GM19395 (cell line): Measurements from ENCODE around the gene KCNH2.

ENCODE experiments used
- ATAC-seq: cut with Tn5 transposase; IDR thresholded peaks from one replicate; pipeline ENCODE4 v1.9.1; 2021; ENCODE audit warnings: mild to moderate bottlenecking, moderate library complexity; ENCODE audit not compliant: unreplicated experiment

KCNH2 gene

GRCh38 chr7:150996376-150997074, 18.4 kb upstream of the KCNH2 start:
- ATAC-seq: no peak

GRCh38 chr7:150994838-150995510, 16.9 kb upstream of the KCNH2 start:
- no peak for ATAC-seq

GRCh38 chr7:150994141-150994837, 16.2 kb upstream of the KCNH2 start:
- ATAC-seq: no peak

- ATAC-seq: no peak
Measured at GRCh38 chr7:150993511-150993910, 15.4 kb upstream of the KCNH2 start.

- ATAC-seq: no peak
Measured at GRCh38 chr7:150992833-150993302, 14.7 kb upstream of the KCNH2 start.

- no peak for ATAC-seq
Measured at GRCh38 chr7:150992051-150992640, 14.0 kb upstream of the KCNH2 start.

- no peak for ATAC-seq
Measured at GRCh38 chr7:150990416-150991186, 12.5 kb upstream of the KCNH2 start, which contains the start of gene NOS3. Gene NOS3 (plus strand): TSS chr7:150991017. CDS start chr7:150993804, 2,787 bp downstream.

- no peak for ATAC-seq
Measured at GRCh38 chr7:150989456-150989855, 11.3 kb upstream of the KCNH2 start.

- peak; percentile 50 for ATAC-seq
Measured at GRCh38 chr7:150988230-150989226, 10.4 kb upstream of the KCNH2 start.

GRCh38 chr7:150986556-150986955, 8.4 kb upstream of the KCNH2 start:
- ATAC-seq: no peak

GRCh38 chr7:150986099-150986512, 8.0 kb upstream of the KCNH2 start:
- no peak for ATAC-seq

- no peak for ATAC-seq
Measured at GRCh38 chr7:150983893-150984368, 5.8 kb upstream of the KCNH2 start.

- no peak for ATAC-seq
Measured at GRCh38 chr7:150982351-150982750, 4.2 kb upstream of the KCNH2 start.

- no peak for ATAC-seq
Measured at GRCh38 chr7:150981644-150982043, 3.5 kb upstream of the KCNH2 start.

- ATAC-seq: no peak
Measured at GRCh38 chr7:150980663-150981062, 2.5 kb upstream of the KCNH2 start.

GRCh38 chr7:150979713-150980390, 1.7 kb upstream of the KCNH2 start:
- ATAC-seq: no peak

GRCh38 chr7:150977382-150978125, 567 bp downstream of the KCNH2 start:
- no peak for ATAC-seq
